ENCODE data around the gene FAM107A. TPM values are rescaled to one million over a fixed set of nuclear protein-coding genes. Genes with fewer than 3 reads are reported as not detected.

FAM107A gene
- total and polyA plus RNA-seq, 2 of the 13 experiments (the other 11 are each of a cell fraction or from before 2014, with no cell fraction given): not detected

GRCh38 chr3:58521336-58521670 lies 55.9 kb downstream of the FAM107A start (continued):
- TF ChIP-seq HIC2 (CRISPR knock-in tag; IDR thresholded peaks at IDR 0.05; ENCODE audit: low read depth) (0 out of 2 replicates have a peak, but pooled peaks have one; percentile 1), ZIK1 (CRISPR knock-in tag; IDR thresholded peaks at IDR 0.05; ENCODE audit: borderline replicate concordance, low read depth) (no peak), NR1H2 (CRISPR knock-in tag; IDR thresholded peaks at IDR 0.05; ENCODE audit: borderline replicate concordance, low read depth) (0 out of 2 replicates have a peak, but pooled peaks have one; percentile 70), ZNF776 (CRISPR knock-in tag; IDR thresholded peaks at IDR 0.05) (no peak), SP4 (CRISPR knock-in tag; IDR thresholded peaks at IDR 0.05) (0 out of 2 replicates have a peak, but pooled peaks have one; percentile 31), ELF1 (CRISPR knock-in tag; IDR thresholded peaks at IDR 0.05) (0 out of 2 replicates have a peak, but pooled peaks have one; percentile 0)

GRCh38 chr3:58520403-58521335 lies 56.5 kb downstream of the FAM107A start:
- Histone ChIP-seq H3K36me3 (replicated peaks in 1 of 2; ENCODE audit: control insufficient read depth in 1 of 2, insufficient read depth in 2 of 2, low read length in 2 of 2) (peaks cover 6 to 17% of the 10 kb centered on the region in 2 experiments), H4K20me1 (ENCODE audit: insufficient read depth, low read length) (no peaks in the 10 kb centered on the region), H3K9ac (ENCODE audit: insufficient read depth, low read depth, low read length) (peak overlapping the region; percentile 40), H3K9me3 (ENCODE audit: low read length) (no peaks in the 10 kb centered on the region), H3K27ac (ENCODE audit: extremely low read length, insufficient read depth, low read length) (peak overlapping the region; percentile 88), H3K79me2 (ENCODE audit: insufficient read depth, low read length) (no peaks in the 10 kb centered on the region), H3K27me3 (ENCODE audit: control insufficient read depth in 1 of 2, insufficient read depth in 2 of 2, low read length in 2 of 2) (no peaks in the 10 kb centered on the region), H3K4me3 (replicated peaks in 1 of 3; ENCODE audit: insufficient read depth in 1 of 3, low read depth in 2 of 3, low read length in 3 of 3) (peak overlapping the region in 2 of 3 experiments; percentile 15 to 17; a peak in 2 of 6 replicates), H2AFZ (ENCODE audit: low read length) (no peak overlapping the region), H3K4me1 (ENCODE audit: insufficient read depth, low read length) (peaks cover 91% of the 10 kb centered on the region), H3K4me2 (ENCODE audit: low read depth, low read length) (peak overlapping the region; percentile 77)
- intact Hi-C loops (cut with micrococcal nuclease; ENCODE audit: unreplicated experiment): loop anchor here (2.0 kb wide), 1 partner anchor 88 kb away; the partner anchor contains the start of gene PDHB
- CTCF ChIA-PET (ENCODE audit: low intra/inter-chr PET ratio, low total read pairs): interaction anchor here (1.5 kb wide), 1 partner anchor 12 kb away, joined by 5 read pairs; no protein-coding TSS in a partner anchor
- in situ Hi-C loops (cut with HindIII; ENCODE audit: extremely low pct_ligation_motif_present, low pct_unique_long_range_greater_than_20kb): no loop called here
- ATAC-seq (peak; percentile 78), DNase-seq (ENCODE audit: low spot score) (peak; percentile 81), FAIRE-seq (peak; percentile 74)
- WGBS (ENCODE audit: low lambda C conversion rate): 8% methylated on average over 6 of the region's 8 CpGs
- no TSS peak for BruUV-seq (replicated peaks)
- POLR2A ChIA-PET: interaction anchor here (0.7 to 3.0 kb wide), 14 partner anchors 8 to 214 kb away, joined by 3 to 33 read pairs (median 5); partner anchors contain the start of genes ACOX2 and KCTD6
- TF ChIP-seq ZNF343 (CRISPR knock-in tag; IDR thresholded peaks at IDR 0.05) (no peak), SSRP1 (CRISPR knock-in tag; IDR thresholded peaks at IDR 0.05) (no peak), HBP1 (CRISPR knock-in tag; IDR thresholded peaks at IDR 0.05; ENCODE audit: low read depth) (no peak), ZNF850 (CRISPR knock-in tag; conservative IDR thresholded peaks at IDR 0.05) (no peak), ZNF275 (CRISPR knock-in tag; IDR thresholded peaks at IDR 0.05; ENCODE audit: borderline replicate concordance) (0 out of 2 replicates have a peak, but pooled peaks have one; percentile 28)

Data from HepG2 (cell line).